Measurements from ENCODE around the gene RPRD1B.

RPRD1B gene

DNA sequence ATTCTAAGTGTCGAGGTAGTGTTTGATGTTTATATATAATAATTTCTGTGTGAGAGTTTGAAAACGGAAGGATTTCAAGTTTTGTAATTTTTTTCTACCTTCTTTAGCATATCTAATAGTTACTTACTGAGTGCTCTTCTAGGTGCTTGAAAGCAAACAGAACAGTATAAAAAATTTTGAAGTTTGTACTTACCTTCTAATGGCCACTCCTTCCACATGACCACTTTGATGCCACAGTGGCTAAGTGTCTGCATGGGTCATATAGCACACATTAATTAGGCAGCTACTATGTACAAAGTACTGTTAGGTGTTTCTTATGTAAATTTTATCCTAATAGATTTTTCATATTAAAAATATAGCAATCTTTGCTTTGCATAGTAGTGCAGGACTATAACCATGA is 21.1 kb downstream of the RPRD1B start:
- no peak overlapping the region for H3K4me2 ChIP-seq (ENCODE audit: low read length)
- no peaks in the 10 kb centered on the region for H3K27me3 ChIP-seq (ENCODE audit: insufficient read depth, low read length)
- no peak overlapping the region for H2AFZ ChIP-seq (ENCODE audit: low read length)
- no peak overlapping the region for H3K27ac ChIP-seq (ENCODE audit: low read depth, low read length, poor library complexity, severe bottlenecking)
- peaks cover 7% of the 10 kb centered on the region for H4K20me1 ChIP-seq (ENCODE audit: insufficient read depth, low read length)
- peaks cover 44% of the 10 kb centered on the region for H3K79me2 ChIP-seq (ENCODE audit: insufficient read depth, low read length)
- H3K4me3 ChIP-seq (ENCODE audit: low read depth, low read length, poor library complexity, severe bottlenecking): no peak overlapping the region
- H3K36me3 ChIP-seq (ENCODE audit: insufficient read depth, low read length): peaks cover 81% of the 10 kb centered on the region
- H3K9me2 ChIP-seq (ENCODE audit: low read depth, low read length): no peaks in the 10 kb centered on the region
- peaks cover 4% of the 10 kb centered on the region; the same call in 1 of the 2 replicates for H3F3A ChIP-seq (ENCODE audit: insufficient read depth, low read length)
- no peaks in the 10 kb centered on the region for H3K9me3 ChIP-seq (ENCODE audit: low read length)
- no peak for TF ChIP-seq EZH2 (IDR thresholded peaks at IDR 0.05; ENCODE audit: borderline replicate concordance, low read length)
- TF ChIP-seq CTCF (IDR thresholded peaks at IDR 0.05; ENCODE audit: low read length): no peak
- no peaks in the 10 kb centered on the region for H3K4me1 ChIP-seq (ENCODE audit: insufficient read depth, low read length, severe bottlenecking)
- no peak overlapping the region for H3K9ac ChIP-seq (ENCODE audit: low read length)

DNA sequence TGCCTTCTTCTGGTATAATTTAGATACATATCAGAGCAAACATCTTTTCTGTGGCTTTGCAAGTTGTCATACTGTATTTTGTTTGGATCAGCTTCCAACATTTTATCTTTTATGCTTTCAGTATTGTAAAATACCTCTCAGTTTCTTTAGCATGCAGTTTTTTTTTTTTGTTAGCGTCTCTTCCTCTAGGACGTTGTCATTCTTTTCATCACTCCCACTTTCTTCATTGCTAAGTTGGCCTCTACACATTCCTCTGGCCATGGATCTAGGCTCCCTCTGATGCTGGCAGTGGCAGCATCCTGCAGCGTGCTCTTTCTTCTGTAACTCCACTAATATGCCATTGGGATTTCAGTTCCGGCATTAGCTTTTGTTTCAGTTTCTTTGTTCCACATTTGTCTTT is 21.7 kb downstream of the RPRD1B start:
- H3K79me2 ChIP-seq (ENCODE audit: insufficient read depth, low read length): peaks cover 37% of the 10 kb centered on the region
- H3K4me2 ChIP-seq (ENCODE audit: low read length): no peak overlapping the region
- no peak overlapping the region for H2AFZ ChIP-seq (ENCODE audit: low read length)
- no peak overlapping the region for H3K9ac ChIP-seq (ENCODE audit: low read length)
- H3K9me3 ChIP-seq (ENCODE audit: low read length): no peaks in the 10 kb centered on the region
- no peak overlapping the region for H3K4me3 ChIP-seq (ENCODE audit: low read depth, low read length, poor library complexity, severe bottlenecking)
- no peaks in the 10 kb centered on the region for H3K9me2 ChIP-seq (ENCODE audit: low read depth, low read length)
- H3K36me3 ChIP-seq (ENCODE audit: insufficient read depth, low read length): peaks cover 81% of the 10 kb centered on the region
- no peak overlapping the region for H3K27ac ChIP-seq (ENCODE audit: low read depth, low read length, poor library complexity, severe bottlenecking)
- no peaks in the 10 kb centered on the region for H3K4me1 ChIP-seq (ENCODE audit: insufficient read depth, low read length, severe bottlenecking)
- H3K27me3 ChIP-seq (ENCODE audit: insufficient read depth, low read length): no peaks in the 10 kb centered on the region
- peaks cover 6% of the 10 kb centered on the region for H4K20me1 ChIP-seq (ENCODE audit: insufficient read depth, low read length)
- no peak for TF ChIP-seq CTCF (IDR thresholded peaks at IDR 0.05; ENCODE audit: low read length)
- no peak for TF ChIP-seq EZH2 (IDR thresholded peaks at IDR 0.05; ENCODE audit: borderline replicate concordance, low read length)
- H3F3A ChIP-seq (ENCODE audit: insufficient read depth, low read length): peaks cover 4% of the 10 kb centered on the region; the same call in 1 of the 2 replicates

DNA sequence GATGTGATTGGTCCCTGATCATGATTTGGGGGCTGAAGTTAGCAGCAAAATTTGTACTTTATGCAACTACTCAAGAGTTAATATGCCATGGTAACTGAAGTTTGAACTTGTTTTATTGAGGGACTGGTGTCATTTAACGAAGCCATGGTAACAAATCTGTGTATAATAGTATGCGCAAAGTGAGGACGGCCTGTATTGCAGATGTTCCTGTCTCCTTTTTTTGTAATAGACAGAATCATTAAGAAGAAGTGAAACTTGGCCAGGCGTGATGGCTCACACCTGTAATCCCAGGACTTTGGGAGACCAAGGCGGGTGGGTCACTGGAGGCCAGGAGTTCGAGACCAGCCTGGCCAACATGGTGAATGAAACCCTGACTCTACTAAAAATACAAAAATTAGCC is 22.3 kb downstream of the RPRD1B start:
- Histone ChIP-seq H3K9ac (ENCODE audit: low read length) (no peak overlapping the region), H3K9me2 (ENCODE audit: low read depth, low read length) (no peaks in the 10 kb centered on the region), H3K4me1 (ENCODE audit: insufficient read depth, low read length, severe bottlenecking) (no peaks in the 10 kb centered on the region), H3K79me2 (ENCODE audit: insufficient read depth, low read length) (peaks cover 32% of the 10 kb centered on the region), H3K4me2 (ENCODE audit: low read length) (no peak overlapping the region), H3F3A (ENCODE audit: insufficient read depth, low read length) (peaks cover 4% of the 10 kb centered on the region; the same call in 1 of the 2 replicates), H3K36me3 (ENCODE audit: insufficient read depth, low read length) (peaks cover 81% of the 10 kb centered on the region), H3K4me3 (ENCODE audit: low read depth, low read length, poor library complexity, severe bottlenecking) (no peak overlapping the region), H3K9me3 (ENCODE audit: low read length) (no peaks in the 10 kb centered on the region), H3K27ac (ENCODE audit: low read depth, low read length, poor library complexity, severe bottlenecking) (no peak overlapping the region), H2AFZ (ENCODE audit: low read length) (no peak overlapping the region), H4K20me1 (ENCODE audit: insufficient read depth, low read length) (peaks cover 4% of the 10 kb centered on the region; the same call in 1 of the 2 replicates), H3K27me3 (ENCODE audit: insufficient read depth, low read length) (no peaks in the 10 kb centered on the region)
- TF ChIP-seq EZH2 (IDR thresholded peaks at IDR 0.05; ENCODE audit: borderline replicate concordance, low read length) (no peak), CTCF (IDR thresholded peaks at IDR 0.05; ENCODE audit: low read length) (no peak)

Data from OCI-LY1 (cell line).